ENCODE measurements around the gene UNC5CL.

GRCh38 chr6:41014780-41015179 lies 24.2 kb downstream of the UNC5CL start:
- TF ChIP-seq CTCF (optimal IDR thresholded peaks at IDR 0.05 in 1 of 3, IDR thresholded peaks at IDR 0.05 in 1 of 3, conservative IDR thresholded peaks at IDR 0.05 in 1 of 3; ENCODE audit: extremely low read depth in 1 of 3, insufficient read depth in 2 of 3, low read length in 3 of 3) (no peak), EZH2 (IDR thresholded peaks at IDR 0.05; ENCODE audit: low read length) (no peak)

Measured in keratinocyte (primary cell).